HepG2 (cell line): ENCODE measurements around the gene KLKB1. TPM values are rescaled to one million over a fixed set of nuclear protein-coding genes. Genes with fewer than 3 reads are reported as not detected.

Source experiments
- ARID2 ChIP-seq: sonication (generic); formaldehyde crosslinking; IDR thresholded peaks from 2 replicates; pipeline ENCODE4 v1.8.1; 2022; ENCODE audit warnings: mild to moderate bottlenecking, missing genetic modification reagents, borderline replicate concordance
- IKZF1 ChIP-seq: fragments of 450-650 bp; IDR thresholded peaks from 2 replicates; pipeline ENCODE4 v1.7.1; 2016
- KLF15 ChIP-seq: sonication (generic); formaldehyde crosslinking; IDR thresholded peaks from 2 replicates; pipeline ENCODE4 v1.8.1; 2023; ENCODE audit warnings: borderline replicate concordance, mild to moderate bottlenecking, inconsistent platforms, missing genetic modification reagents, mixed read lengths
- MLLT10 ChIP-seq: sonication (generic); formaldehyde crosslinking; IDR thresholded peaks from 2 replicates; pipeline ENCODE4 v1.4.0; 2020; ENCODE audit warnings: missing genetic modification reagents
- USF2 ChIP-seq, 2 experiments: sonication (generic) in 1 of 2; formaldehyde crosslinking in 1 of 2; IDR thresholded peaks; 2 replicates each; pipeline versions ENCODE4 v1.5.1 to v1.6.1; 2011 to 2020; ENCODE audit warnings: borderline replicate concordance in 1 of 2, low read depth in 1 of 2, low read length in 1 of 2, mild to moderate bottlenecking in 1 of 2, missing genetic modification reagents in 1 of 2, moderate library complexity in 1 of 2
- ZNF337 ChIP-seq: sonication (generic); formaldehyde crosslinking; IDR thresholded peaks from 2 replicates; pipeline ENCODE4 v1.5.1; 2020; ENCODE audit warnings: missing genetic modification reagents, low read depth, mild to moderate bottlenecking, borderline replicate concordance
- ZNF552 ChIP-seq: sonication (generic); formaldehyde crosslinking; IDR thresholded peaks from 2 replicates; pipeline ENCODE4 v1.9.0; 2022; ENCODE audit warnings: missing genetic modification reagents, mild to moderate bottlenecking, borderline replicate concordance
- polyA plus RNA-seq, 8 experiments: library from polyadenylated mRNA; depleted of rRNA in 3 of 8; stranded (reverse) in 7 of 8; unstranded in 1 of 8; fragments of >200 nt; fragmentation: Illumina TruSeq in 4 of 8; extraction: Trizol in 4 of 8; gene quantifications; 2 replicates each; pipeline versions ENCODE4 v1.2.1 to v1.2.3, GENCODE V29; 2011 to 2016; ENCODE audit warnings: low read depth in 4 of 8, missing spikeins in 1 of 8, mixed read lengths in 1 of 8; ENCODE audit not compliant: insufficient read depth in 1 of 8
- total RNA-seq, 5 experiments: library from RNA; depleted of rRNA; stranded (reverse); fragments of >200 nt; fragmentation: Illumina TruSeq; extraction: Trizol; gene quantifications; 2 replicates each; pipeline ENCODE4 v1.2.3, GENCODE V29; 2016; ENCODE audit warnings: low read depth in 1 of 5
- TF ChIP-seq, protein P1 (sequence below): sonication (generic); formaldehyde crosslinking; IDR thresholded peaks from 2 replicates; pipeline ENCODE4 v1.5.0; 2020; ENCODE audit warnings: mild to moderate bottlenecking, missing genetic modification reagents

KLKB1 gene
- total and polyA plus RNA-seq, 2 of the 13 experiments (the other 11 are each of a cell fraction or from before 2014, with no cell fraction given): 0.26 to 0.49 TPM

DNA sequence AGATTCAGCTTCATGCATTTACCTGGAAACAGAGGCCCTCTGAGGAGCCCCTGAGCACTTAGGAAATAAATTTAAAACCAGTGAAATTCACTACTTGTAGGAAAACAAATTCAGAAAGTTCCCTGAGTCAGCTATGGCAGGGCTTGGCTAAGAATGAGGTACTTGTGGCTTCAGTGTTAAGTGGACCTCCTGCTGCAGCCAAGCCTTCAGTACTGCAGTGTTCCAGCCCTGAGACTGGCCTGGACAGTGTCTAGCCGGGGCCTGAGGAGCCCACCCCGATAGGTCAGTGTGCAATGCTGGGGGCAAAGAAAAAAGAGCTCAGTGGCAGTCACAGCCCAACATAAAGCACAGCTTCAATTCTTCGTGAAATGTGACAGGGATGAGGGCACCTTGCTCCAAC is 80.6 kb downstream of the KLKB1 start (continued):
- TF ChIP-seq, protein P1, sequence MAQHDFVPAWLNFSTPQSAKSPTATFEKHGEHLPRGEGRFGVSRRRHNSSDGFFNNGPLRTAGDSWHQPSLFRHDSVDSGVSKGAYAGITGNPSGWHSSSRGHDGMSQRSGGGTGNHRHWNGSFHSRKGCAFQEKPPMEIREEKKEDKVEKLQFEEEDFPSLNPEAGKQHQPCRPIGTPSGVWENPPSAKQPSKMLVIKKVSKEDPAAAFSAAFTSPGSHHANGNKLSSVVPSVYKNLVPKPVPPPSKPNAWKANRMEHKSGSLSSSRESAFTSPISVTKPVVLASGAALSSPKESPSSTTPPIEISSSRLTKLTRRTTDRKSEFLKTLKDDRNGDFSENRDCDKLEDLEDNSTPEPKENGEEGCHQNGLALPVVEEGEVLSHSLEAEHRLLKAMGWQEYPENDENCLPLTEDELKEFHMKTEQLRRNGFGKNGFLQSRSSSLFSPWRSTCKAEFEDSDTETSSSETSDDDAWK (CRISPR knock-in tag): no peak
- no peak for TF ChIP-seq MLLT10 (CRISPR knock-in tag)
- TF ChIP-seq USF2 (IDR thresholded peaks at IDR 0.05; ENCODE audit: low read depth, low read length): no peak
- TF ChIP-seq USF2 (CRISPR knock-in tag; IDR thresholded peaks at IDR 0.05; ENCODE audit: borderline replicate concordance): no peak
- TF ChIP-seq IKZF1: no peak
- no peak for TF ChIP-seq ARID2
- TF ChIP-seq ZNF337 (CRISPR knock-in tag): no peak
- no peak for TF ChIP-seq KLF15 (CRISPR knock-in tag)
- TF ChIP-seq ZNF552 (CRISPR knock-in tag): no peak

Other genes starting within 250 kb of the KLKB1 start
- gene TLR3, start 158.4 kb upstream of the KLKB1 start, total RNA-seq (2016; rRNA removed; fragmentation: Illumina TruSeq; extraction: Trizol): 0.07 and 0.11 TPM in 2 replicates
- gene TLR3, start 158.4 kb upstream of the KLKB1 start, polyA plus RNA-seq (2011; rRNA removed): 0.20 and 0.38 TPM in 2 replicates
- gene FAM149A, start 122.8 kb upstream of the KLKB1 start, total RNA-seq (2016; rRNA removed; fragmentation: Illumina TruSeq; extraction: Trizol): not detected in 2 replicates
- gene FAM149A, start 122.8 kb upstream of the KLKB1 start, polyA plus RNA-seq (2011; rRNA removed): not detected in 2 replicates
- gene CYP4V2, start 35.9 kb upstream of the KLKB1 start, total RNA-seq (2016; rRNA removed; fragmentation: Illumina TruSeq; extraction: Trizol): 2.1 and 7.2 TPM in 2 replicates
- 4.7 and 6.2 TPM in 2 replicates for gene CYP4V2, start 35.9 kb upstream of the KLKB1 start, polyA plus RNA-seq (2011; rRNA removed)
- 27.6 and 58.0 TPM in 2 replicates for gene F11, start 38.7 kb downstream of the KLKB1 start, total RNA-seq (2016; rRNA removed; fragmentation: Illumina TruSeq; extraction: Trizol)
- gene F11, start 38.7 kb downstream of the KLKB1 start, polyA plus RNA-seq (2011; rRNA removed): 35.1 and 48.7 TPM in 2 replicates